A549 treated with DMSO at 1 μM for 4 hours (cell line): ENCODE results near the gene PMEL. TPM values are rescaled to one million over a fixed set of nuclear protein-coding genes. Genes with fewer than 3 reads are reported as not detected.

ENCODE experiments used
- total RNA-seq: library from RNA; stranded (reverse); fragments of 200-300 nt; extraction: Qiagen RNA extraction; gene quantifications from 5 replicates; pipeline ENCODE4 v1.2.3, GENCODE V29; 2022; ENCODE audit warnings: low read depth

The PMEL gene
- 0.62 to 1.9 TPM (median 1.0 TPM) in 5 replicates for total RNA-seq

DNA sequence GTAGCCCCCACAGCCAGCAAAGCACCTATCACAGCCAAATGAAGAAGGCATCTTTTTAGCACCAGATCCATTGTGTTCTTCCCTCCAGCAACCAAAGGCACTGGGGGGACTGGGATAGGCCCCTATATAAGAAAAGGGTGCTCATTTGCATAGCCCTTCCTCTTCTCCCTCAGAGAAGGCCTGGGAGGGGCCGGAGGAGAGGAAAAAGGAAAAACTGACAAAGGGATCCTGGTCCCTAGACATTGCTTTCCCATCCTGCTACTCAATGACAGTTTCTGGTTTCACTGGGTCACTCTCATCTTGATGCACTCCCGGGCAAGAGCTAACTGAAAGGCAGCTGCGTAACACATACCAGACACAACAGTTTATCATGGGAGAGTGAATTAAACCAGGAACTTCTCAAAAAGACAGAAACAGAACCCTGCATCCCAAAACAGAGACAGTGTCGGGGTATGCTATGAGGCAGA is at the start of gene PMEL:
Gene PMEL, minus strand, starts transcription at position 102 of the 467 bp plus-strand sequence. Its CDS starts 31 bp downstream, at position 71.

DNA sequence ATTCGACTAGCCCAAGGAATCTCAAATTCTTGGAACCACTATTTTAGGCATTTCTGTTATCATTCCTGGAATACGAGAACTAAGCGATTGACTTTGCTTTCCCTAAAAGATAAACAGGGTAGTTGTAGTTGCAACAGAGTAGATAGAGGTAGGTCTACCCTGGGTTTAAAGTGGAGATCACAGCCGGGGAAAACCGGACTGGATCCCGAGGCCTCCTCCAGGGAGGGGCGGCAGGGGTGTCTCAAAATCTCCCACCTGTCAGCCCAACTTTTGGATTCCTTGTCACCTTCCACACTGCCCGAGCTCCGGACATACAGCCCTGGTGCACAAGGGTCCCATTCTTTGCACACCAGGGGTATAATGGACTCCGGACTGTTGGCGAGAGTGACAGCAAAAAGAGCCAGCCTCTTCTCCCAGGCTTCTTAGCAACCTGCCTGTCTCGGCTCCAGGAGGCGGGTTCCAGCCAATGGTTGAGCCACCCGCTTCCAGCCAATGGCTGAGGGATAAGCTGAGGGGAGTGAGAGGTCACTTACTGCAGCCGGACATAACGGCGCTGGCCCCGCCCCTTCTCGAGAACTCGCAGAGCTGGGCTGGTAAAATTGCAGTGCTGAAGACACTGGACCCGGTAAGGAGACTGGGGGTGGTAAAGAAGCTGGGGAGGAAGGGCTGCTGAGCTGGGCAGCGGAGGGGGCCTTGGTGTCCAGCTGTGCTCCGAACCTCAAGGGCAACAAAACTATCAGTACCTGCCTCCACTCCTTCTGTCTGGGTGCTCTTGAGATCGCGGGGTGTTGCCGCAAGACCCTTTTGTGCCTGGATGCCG is 31.1 kb upstream of the PMEL start, which contains the start of gene SUOX:
Gene SUOX, plus strand, starts transcription at position 562 of the 820 bp plus-strand sequence. CDS start 4,946 bp downstream, outside the sequence.

DNA sequence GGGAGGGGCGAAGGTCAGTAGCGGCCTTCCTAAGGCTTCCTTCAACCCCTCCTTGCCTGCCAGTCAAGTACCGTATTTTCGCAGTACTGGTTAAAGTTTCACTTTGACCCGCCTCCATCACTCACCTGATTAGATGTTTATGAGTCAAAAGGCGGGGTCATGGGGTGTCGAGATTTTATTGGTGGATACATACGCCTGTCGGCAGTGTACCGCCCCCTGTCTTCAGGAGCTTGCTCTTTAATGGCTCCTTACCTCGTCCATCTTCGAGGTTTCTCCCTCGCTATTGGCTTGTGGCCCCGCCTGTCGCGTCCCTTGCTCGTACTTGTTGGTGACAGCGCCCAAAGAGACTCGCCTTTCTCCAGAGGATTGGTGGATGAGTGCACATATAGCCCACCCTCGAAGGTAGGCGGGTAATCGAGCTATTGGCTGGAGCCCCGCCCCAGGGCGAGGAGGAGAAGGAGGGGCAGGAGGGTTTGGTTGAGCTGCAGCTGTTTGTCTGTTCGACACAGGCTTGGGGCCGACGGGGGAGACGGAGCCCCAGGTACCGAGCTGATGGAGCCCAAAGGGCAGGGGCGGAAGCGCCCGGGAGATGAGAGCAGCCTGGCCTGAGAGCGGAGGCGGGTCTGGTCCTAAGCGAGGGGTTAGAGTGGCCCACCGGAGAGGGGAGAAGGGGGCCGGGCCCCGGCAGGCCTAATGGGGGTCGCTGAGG is 7.9 kb upstream of the PMEL start, which contains the start of gene RAB5B:
Gene RAB5B, plus strand, starts transcription at position 480 of the 709 bp plus-strand sequence. CDS start 12,883 bp downstream, outside the sequence.

DNA sequence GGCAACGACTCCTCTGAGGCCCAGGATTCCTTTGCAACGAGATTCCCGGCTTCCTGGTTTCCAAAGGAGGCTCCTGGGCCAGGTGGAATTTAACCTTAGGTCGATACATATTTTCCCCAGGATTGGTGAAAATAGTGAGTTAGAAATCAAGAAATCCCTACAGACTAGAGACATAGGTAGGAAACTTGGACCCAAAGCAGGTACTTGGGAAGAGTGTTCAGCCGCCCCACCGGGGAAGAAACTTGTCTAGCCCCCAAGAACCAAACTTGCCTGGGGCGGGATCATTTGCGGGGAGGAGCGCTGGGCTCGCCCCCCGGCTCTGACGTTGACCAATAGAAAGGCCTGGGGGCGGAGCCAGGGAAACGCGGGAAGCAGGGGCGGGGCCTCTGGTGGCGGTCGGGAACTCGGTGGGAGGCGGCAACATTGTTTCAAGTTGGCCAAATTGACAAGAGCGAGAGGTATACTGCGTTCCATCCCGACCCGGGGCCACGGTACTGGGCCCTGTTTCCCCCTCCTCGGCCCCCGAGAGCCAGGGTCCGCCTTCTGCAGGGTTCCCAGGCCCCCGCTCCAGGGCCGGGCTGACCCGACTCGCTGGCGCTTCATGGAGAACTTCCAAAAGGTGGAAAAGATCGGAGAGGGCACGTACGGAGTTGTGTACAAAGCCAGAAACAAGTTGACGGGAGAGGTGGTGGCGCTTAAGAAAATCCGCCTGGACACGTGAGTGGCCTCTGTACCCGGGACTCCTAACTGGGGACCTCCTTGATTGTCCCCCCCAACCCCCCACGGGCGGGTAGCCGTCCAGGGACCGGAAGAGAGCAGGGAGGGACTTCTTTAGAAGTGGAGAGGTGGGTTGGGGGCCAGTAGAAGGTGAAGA is 803 bp upstream of the PMEL start, which contains the start of gene CDK2:
Gene CDK2, plus strand, starts transcription at position 423 of the 874 bp plus-strand sequence. Its CDS starts 179 bp downstream, at position 602.

DNA sequence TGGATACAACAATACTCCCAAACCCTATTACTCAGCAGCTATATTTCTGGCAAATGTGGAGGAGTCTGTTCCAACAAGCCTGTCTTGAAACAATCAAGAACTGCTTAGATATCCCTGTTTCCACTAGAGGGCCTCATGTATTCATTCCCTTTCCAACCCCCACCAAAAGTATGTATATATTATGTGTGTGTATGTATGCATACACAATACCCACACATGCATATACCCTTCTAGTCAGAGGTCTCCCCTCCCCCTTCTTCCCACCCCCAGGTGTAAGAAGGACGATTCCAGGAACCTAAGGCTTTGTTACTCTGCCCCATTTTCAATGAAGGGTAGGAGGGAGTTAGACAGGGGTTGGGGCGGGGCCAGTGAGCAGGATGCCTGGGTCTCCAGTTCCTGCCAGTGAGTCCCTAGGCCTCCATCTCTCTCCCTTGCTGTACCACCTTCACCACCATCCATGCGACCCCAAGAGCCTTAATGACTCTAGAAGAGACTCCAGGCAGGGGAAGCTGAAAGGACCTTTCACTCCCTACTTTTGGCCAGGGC is 35.0 kb downstream of the PMEL start, which contains the start of gene DGKA:
Gene DGKA, plus strand, starts transcription at position 392 of the 546 bp plus-strand sequence. CDS start 5,342 bp downstream, outside the sequence.

GRCh38 chr12:55927588-55928502 is 38.0 kb downstream of the PMEL start, which contains the start of gene PYM1:
TSS of gene PYM1 (minus strand) at chr12:55927894. CDS start at chr12:55927761, 133 bp downstream.

Other genes starting within 250 kb of the PMEL start
- 129 to 138 TPM (median 136 TPM) in 5 replicates for gene BLOC1S1, start 250.0 kb downstream of the PMEL start, total RNA-seq
- gene RDH5, start 245.6 kb downstream of the PMEL start, total RNA-seq: 2.3 to 3.2 TPM (median 2.5 TPM) in 5 replicates
- gene CD63, start 237.0 kb downstream of the PMEL start, total RNA-seq: 649 to 733 TPM (median 670 TPM) in 5 replicates
- 3.9 to 5.7 TPM (median 4.5 TPM) in 5 replicates for gene GDF11, start 222.9 kb downstream of the PMEL start, total RNA-seq
- gene SARNP, start 148.3 kb downstream of the PMEL start, total RNA-seq: 85.0 to 131 TPM (median 93.2 TPM) in 5 replicates
- gene ORMDL2, start 148.0 kb downstream of the PMEL start, total RNA-seq: 78.2 to 99.4 TPM (median 92.8 TPM) in 5 replicates
- gene DNAJC14, start 136.5 kb downstream of the PMEL start, total RNA-seq: 20.9 to 26.5 TPM (median 24.3 TPM) in 5 replicates
- gene MMP19, start 123.1 kb downstream of the PMEL start, total RNA-seq: 0.06 to 0.24 TPM (median 0.13 TPM) in 5 replicates
- 34.7 to 42.9 TPM (median 36.3 TPM) in 5 replicates for gene PYM1, start 38.1 kb downstream of the PMEL start, total RNA-seq
- 13.7 to 22.6 TPM (median 17.9 TPM) in 5 replicates for gene DGKA, start 34.9 kb downstream of the PMEL start, total RNA-seq
- gene CDK2, start 788 bp upstream of the PMEL start, total RNA-seq: 53.4 to 60.4 TPM (median 57.2 TPM) in 5 replicates
- gene RAB5B, start 8.0 kb upstream of the PMEL start, total RNA-seq: 27.6 to 39.2 TPM (median 37.6 TPM) in 5 replicates
- 7.8 to 10.5 TPM (median 9.3 TPM) in 5 replicates for gene SUOX, start 31.2 kb upstream of the PMEL start, total RNA-seq
- gene IKZF4, start 55.0 kb upstream of the PMEL start, total RNA-seq: 2.5 to 3.0 TPM (median 2.8 TPM) in 5 replicates
- 597 to 774 TPM (median 733 TPM) in 5 replicates for gene RPS26, start 75.9 kb upstream of the PMEL start, total RNA-seq
- 1.2 to 1.8 TPM (median 1.3 TPM) in 5 replicates for gene ERBB3, start 114.1 kb upstream of the PMEL start, total RNA-seq
- 305 to 343 TPM (median 320 TPM) in 5 replicates for gene PA2G4, start 138.5 kb upstream of the PMEL start, total RNA-seq
- 5,029 to 5,699 TPM (median 5,618 TPM) in 5 replicates for gene RPL41, start 150.6 kb upstream of the PMEL start, total RNA-seq
- 2.4 to 3.5 TPM (median 2.9 TPM) in 5 replicates for gene ZC3H10, start 152.2 kb upstream of the PMEL start, total RNA-seq
- 66.7 to 76.5 TPM (median 73.7 TPM) in 5 replicates for gene ESYT1, start 162.2 kb upstream of the PMEL start, total RNA-seq
- 75.2 to 83.1 TPM (median 78.1 TPM) in 5 replicates for gene MYL6B, start 186.5 kb upstream of the PMEL start, total RNA-seq
- gene MYL6, start 192.3 kb upstream of the PMEL start, total RNA-seq: 1,968 to 3,082 TPM (median 2,070 TPM) in 5 replicates
- 31.4 to 42.9 TPM (median 38.9 TPM) in 5 replicates for gene SMARCC2, start 223.4 kb upstream of the PMEL start, total RNA-seq